ENCODE measurements around the gene SNX19.
"Not testable (repeated sequence)": the region's sequence is repeated elsewhere in the genome, so short reads cannot be mapped to it uniquely, and the experiment has no call there.

SNX19 gene, protein sequence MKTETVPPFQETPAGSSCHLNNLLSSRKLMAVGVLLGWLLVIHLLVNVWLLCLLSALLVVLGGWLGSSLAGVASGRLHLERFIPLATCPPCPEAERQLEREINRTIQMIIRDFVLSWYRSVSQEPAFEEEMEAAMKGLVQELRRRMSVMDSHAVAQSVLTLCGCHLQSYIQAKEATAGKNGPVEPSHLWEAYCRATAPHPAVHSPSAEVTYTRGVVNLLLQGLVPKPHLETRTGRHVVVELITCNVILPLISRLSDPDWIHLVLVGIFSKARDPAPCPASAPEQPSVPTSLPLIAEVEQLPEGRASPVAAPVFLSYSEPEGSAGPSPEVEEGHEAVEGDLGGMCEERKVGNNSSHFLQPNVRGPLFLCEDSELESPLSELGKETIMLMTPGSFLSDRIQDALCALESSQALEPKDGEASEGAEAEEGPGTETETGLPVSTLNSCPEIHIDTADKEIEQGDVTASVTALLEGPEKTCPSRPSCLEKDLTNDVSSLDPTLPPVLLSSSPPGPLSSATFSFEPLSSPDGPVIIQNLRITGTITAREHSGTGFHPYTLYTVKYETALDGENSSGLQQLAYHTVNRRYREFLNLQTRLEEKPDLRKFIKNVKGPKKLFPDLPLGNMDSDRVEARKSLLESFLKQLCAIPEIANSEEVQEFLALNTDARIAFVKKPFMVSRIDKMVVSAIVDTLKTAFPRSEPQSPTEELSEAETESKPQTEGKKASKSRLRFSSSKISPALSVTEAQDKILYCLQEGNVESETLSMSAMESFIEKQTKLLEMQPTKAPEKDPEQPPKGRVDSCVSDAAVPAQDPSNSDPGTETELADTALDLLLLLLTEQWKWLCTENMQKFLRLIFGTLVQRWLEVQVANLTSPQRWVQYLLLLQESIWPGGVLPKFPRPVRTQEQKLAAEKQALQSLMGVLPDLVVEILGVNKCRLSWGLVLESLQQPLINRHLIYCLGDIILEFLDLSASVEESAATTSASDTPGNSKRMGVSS

DNA sequence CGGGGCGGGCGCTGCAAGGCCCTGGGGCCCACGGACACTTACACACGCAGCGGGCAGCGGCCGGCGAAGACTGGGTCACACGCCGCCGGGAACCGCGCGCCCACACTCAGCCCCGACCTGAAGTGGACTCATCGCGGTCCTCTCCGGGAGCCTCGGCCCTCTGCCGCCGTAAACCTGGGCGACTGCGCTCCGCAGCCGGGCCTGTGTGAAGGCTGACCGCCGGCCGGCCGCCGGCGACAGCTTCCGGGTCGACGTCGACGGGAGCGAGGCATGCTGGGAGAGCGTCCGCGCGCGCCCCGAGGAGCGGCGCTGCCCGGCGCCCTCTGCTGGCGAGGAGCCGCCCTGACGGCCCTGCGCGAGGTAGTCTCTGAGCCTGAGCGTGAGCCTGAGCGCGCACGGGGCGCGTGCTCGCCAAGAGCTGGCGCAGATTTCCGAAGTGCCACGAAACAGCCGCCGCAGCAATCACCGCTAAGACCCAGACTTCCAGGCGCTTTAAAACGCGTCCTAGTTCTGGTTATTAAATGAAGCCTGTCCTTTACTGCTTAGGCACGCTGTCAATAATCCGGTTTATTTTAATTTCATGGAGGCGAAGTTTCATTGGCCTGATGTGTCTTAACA lies at the start of gene SNX19:
Gene SNX19, minus strand, starts transcription at position 242 of the 618 bp plus-strand sequence. CDS start 540 bp downstream, outside the sequence.
- DNase-seq (ENCODE audit: low read depth): peak; percentile 89

DNA sequence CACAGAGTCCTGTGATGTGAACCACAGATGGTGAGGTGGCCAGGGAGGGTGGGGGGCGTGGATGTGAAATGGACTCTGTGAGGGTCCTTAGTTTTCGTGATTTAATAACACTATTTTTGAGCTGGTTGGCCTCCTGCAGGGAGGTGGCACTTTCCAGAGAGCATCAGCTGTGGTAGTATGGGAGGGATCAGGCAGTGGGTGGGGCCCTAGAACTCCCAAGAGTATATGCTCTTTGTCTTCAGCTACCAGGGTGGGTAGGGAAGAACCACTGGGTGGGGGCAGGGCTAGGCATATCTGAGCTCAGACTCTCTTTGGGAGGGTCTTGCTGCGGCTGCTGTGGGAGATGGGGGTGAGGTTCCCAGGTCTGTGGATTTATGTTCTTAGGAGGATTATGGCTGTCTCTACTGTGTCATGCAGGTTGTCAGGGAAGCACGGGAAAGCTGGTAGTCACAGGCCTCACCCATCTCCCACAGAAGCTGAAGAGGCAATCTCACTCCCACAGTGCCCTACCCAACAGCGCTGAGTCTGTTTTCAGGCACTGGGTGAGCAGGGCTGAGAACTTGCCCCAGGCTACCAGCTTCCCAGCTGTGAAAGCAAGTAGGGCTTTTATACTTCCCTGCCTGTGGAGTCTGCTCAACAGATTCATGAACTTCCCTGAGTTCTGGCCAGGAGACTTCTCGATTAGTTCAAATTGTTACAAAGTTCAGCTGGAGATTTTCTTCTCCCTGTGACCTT lies 47.9 kb upstream of the SNX19 start:
- no peak for DNase-seq (ENCODE audit: low read depth)

DNA sequence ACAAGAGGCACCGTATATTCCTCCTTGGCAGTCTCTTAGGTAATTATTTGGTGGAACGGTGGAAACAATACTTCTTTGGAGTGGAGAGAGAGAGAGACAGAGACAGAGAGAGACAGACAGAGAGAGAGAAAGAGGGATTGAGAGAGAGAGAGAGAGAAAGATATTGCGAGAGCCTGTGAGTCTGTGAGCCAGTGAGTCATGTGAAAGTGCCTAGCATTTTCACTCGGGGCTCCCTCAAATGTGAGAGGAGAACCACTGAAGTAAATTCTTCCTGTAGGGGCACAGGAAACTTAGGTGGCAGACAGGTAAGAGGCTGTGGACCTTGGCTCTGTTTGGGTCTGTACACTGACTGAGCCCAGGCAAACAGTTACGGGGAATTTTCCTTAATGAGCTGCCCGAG lies 31.6 kb upstream of the SNX19 start:
- no peak for DNase-seq (ENCODE audit: low read depth)

DNA sequence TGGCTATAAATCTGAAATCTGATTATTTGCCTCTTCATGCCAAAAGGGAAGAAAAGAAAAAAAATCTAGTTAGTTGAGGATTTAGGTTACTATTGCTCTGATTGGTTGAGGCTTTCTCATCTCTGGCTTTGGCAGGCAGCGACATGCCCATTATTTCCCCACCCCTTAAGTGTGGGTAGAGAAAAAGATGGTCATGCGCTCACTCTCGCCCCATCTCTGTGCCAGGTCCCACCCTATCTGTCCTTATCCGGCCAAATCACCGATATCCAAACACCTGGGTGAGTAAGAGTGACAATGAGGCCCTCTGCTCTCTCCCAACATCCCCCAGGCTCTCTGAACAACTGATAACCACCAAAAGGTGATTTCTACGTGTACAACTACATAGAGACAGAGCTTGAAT lies 31.2 kb upstream of the SNX19 start:
- DNase-seq (ENCODE audit: low read depth): peak; percentile 7

DNA sequence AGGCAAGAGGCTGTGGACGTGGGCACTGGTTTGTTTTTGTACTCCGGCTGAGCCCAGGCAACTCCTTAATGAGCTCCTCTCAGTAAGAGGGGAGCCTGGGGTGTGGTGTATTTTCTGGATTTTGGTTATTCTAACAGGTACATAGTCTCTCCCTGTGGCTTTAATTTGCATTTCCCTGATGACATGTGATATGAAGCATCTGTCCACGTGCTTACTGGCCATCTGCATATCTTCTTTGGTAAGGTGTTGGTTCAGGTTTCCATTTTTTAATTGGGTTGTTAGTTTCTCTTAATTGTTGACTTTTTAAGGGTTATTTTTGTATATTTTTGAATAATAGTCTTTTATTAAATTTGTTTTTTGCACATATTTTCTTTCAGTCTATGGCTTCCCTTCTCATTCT lies 30.8 kb upstream of the SNX19 start:
- no peak for DNase-seq (ENCODE audit: low read depth)

DNA sequence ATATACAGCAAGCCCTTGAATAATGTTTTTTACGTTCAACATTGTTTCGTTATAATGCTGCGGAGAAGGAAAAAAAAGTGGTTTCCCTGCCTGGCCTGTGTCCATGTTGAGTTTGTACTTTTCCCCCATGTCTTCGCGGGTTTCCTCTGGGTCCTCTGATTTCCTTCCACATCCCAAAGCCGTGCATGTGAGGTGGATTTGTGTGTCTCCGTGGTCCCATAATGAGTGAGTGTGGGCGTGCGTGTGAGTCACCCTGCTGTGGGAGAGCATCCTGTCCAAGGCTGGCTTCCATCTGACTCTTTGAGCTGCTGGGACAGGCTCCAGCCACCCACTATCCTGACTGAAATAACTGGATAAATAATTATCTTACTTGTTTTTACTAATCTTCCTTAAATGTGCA lies 29.6 kb upstream of the SNX19 start:
- DNase-seq (ENCODE audit: low read depth): peak; percentile 68

DNA sequence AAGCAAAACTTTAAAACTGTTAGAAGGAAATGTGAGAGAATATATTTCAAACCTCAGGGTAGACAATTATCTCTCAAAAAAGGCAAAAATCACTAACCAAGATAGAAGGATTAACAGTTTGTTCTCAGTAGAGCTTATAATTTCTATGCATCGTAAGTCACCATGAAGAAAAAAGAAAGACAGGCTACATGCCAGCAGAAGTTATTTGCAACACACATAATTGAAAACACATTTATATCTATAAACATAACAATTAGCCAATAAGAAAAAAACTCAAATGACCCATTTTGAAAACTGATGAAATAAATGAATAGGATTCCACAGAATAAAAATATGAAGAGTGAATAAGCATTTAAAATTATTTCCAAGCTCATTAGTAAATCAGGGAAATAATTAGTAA lies 24.4 kb upstream of the SNX19 start:
- DNase-seq (ENCODE audit: low read depth): peak; percentile 84

DNA sequence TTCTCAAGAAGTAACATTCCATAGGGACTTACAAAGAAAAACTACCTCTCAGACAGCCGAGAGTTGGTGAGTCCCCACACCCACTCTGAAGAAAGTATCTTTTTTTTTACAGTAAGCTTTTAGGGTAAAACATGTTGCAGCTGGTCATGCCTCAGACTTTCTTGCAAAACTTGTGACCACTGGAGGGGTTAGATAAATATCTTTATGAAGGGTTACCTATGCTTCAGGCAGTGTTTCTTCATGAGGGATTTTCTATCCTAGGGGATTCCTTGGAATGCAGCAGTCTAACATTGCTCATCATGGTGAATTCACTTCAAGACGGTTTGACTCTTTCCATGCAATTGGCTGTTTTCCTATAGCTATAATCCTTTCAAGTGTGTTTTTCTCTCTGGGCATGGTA lies 20.8 kb upstream of the SNX19 start:
- no peak for DNase-seq (ENCODE audit: low read depth)

DNA sequence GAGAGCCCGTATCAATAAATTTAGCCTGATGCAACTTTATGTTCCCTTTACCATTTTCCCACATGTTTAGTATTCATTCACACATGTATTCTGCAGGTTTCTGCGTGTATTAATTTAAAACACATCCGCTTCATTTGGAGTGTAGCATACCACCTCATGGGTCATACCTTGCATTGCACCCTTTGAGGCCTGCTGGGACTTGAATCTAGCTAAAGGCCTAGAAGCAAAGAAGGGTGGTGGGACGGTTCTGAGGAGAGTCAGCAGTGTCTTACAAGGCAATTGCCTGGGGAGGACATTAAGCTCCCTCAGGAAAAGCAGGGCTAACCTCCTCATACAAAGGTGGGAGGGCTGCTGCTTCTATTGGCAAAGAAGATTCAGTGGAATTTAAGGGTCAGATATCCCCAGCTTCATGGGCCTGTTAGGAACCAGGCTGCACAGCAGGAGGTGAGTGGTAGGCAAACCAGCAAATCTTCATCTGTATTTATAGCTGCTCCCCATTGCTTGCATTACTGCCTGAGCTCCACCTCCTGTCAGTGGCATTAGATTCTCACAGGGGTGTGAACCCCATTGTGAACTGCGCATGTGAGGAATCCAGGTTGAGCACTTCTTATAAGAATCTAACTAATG lies 15.9 kb upstream of the SNX19 start:
- DNase-seq (ENCODE audit: low read depth): no peak

DNA sequence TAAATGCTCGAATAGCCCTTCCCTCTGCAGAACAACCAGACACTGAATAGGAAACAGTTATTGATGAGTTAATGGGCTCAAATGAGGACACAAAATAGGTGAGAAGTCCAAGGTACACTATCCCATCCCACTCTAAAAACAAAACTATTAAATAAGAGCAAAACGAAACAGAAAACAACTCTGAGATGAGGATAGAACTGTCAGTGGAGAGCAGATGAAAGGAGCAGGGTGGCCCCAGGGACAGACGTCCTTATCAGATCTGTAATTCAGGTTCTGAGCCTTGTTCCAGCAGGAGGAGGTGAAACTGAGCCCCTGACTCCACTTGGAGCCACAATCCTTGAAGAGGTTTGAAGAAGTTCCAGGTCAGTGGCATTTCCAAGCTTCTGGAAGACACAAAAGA lies 8.5 kb upstream of the SNX19 start:
- DNase-seq (ENCODE audit: low read depth): no peak

DNA sequence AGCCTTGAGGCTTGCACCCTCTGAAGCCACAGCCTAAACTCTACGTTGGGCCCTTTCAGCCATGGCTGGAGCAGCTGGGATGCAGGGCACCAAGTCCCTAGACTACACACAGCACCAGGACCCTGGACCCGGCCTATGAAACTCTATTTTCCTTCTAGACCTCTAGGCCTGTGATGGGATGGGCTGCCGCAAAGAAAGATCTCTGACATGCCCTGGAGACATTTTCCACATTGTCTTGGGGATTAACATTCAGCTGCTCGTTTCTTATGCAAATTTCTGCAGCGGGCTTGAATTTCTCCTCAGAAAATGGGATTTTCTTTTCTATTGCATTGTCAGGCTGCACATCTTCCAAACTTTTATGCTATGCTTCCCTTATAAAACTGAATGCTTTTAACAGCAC lies 4.3 kb upstream of the SNX19 start:
- not testable (repeated sequence) for DNase-seq (ENCODE audit: low read depth)

DNA sequence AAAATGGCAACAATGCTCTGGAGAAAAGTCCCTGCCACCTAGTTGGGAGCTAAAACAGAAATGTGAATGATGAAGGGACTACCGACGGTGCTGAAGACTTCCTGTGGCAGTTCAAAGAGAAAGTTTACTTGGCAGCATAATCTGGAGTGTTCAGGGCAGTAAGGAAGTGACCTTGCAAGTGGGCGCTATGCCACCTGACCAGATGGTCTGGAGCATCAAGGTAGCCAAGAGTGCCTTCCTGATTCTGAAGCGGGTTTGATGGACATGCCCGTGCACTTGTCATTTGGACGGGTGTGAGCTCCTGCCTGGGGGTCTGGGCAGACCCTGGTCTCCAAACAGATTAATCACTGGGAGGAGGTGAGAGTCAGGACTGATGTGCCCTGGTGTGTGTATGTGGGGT lies 1.8 kb upstream of the SNX19 start:
- DNase-seq (ENCODE audit: low read depth): no peak

DNA sequence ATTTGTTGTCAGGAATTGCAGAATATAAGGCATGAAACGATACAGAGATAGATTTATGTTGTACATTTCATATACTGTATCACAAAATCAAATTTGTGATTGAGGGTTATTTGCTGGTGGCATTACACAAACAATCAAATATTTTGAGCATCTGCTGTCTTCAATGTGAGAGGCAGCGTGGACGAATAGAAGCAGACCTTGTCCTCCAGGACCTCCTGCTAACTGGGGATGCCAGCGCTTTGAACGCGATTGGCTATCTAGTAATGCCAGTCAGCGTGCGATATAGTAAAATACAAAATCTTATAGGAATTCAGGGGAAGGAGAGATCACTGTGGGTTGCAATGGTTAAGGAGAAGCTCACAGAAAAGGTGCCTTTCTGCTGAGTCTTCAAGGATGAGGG lies 631 bp upstream of the SNX19 start:
- DNase-seq (ENCODE audit: low read depth): no peak

DNA sequence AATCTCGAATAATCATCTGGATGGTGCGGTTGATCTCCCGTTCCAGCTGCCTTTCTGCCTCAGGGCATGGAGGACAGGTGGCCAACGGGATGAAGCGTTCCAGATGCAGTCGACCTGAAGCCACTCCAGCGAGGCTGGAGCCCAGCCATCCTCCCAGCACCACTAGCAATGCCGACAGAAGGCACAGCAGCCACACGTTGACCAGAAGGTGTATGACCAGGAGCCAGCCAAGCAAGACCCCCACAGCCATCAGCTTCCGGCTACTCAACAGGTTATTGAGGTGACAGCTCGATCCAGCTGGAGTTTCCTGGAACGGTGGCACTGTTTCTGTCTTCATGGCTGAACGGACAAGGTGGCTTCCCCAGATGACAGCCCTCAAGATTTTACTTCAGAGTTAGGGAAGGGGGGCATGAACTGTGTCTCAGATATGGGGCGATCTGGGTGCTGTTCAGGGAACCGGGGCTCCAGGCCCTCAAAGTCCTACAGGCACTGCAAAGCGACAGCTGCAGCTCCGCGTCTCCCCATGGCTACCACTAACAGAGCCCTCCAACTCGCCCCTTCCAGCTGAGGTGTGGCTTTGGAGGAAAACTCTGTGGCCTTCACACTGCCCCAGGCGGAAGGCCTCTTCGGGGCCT lies 559 bp downstream of the SNX19 start:
- no peak for DNase-seq (ENCODE audit: low read depth)

DNA sequence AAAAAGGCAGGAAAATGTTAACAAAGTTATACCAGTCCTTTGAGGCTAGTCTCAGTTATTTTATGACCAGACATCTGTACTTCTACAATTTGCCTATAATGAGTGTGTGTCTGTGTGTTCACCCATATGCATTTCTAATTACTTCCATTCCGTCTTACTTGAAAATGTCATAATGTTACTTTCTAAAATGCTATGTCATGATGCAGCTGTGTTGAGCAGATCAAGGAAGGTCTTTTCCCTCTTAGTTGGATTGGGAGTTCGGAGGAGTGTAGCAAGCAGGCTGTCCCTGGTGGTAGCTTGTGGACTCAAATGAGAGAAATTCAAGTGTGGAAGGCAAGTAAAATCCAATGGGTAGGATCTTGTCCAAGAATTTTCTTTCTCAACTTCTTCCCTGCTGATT lies 3.0 kb downstream of the SNX19 start:
- no peak for DNase-seq (ENCODE audit: low read depth)

DNA sequence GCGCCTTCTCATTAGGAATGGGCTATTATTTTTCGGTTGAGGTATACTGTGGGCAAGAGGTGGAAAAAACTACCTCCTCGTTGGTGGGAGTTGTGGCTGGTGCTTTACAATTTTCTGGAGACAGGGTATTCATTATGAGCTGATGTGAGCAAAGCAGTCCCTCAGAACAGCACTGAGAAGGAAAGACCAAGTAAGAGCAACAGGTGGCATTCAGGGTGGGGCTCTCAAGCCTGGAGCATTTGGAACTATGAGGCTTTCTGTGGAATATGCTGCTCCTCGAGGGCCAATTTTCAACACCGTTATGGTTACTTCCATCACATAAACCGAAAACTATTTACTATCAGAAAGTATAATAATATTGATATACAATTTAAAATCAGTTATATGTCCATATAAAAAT lies 3.7 kb downstream of the SNX19 start:
- DNase-seq (ENCODE audit: low read depth): no peak

DNA sequence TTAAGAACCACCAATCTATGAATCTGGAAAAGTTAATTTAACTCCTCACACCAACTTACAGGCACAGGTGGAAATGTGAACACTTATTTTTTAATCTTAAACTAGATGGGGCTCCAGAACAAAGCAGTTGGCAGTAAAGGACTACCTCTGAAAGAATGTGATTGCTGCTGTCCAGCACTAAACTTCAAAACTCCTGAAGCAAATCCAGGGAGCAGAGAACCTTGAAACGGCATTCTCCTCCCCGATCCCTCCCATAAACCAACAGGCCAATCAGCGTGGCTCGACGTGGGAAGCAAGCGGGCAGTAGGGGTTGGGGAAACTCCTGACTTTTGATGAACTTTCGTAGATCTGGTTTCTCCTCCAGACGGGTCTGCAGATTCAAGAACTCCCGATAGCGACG lies 5.0 kb downstream of the SNX19 start:
- no peak for DNase-seq (ENCODE audit: low read depth)

DNA sequence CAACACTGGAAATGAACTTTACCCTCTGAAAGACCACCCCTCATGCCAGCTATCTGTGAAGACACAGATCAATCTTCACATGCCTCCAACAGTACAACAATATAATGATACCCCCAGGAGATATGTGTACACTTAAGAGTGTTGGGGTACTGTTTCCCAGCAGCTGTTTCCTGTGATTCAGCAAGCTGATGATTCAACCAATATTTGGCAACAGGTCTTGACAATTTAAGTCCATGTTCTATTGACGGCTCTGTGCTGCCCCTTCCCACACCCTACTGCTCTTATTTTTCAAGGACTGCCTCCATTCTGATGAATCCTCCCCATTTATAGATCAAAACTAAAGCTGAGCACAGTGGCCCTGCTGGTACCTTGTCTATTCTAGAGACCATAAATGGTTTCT lies 6.6 kb downstream of the SNX19 start:
- DNase-seq (ENCODE audit: low read depth): peak; percentile 39

DNA sequence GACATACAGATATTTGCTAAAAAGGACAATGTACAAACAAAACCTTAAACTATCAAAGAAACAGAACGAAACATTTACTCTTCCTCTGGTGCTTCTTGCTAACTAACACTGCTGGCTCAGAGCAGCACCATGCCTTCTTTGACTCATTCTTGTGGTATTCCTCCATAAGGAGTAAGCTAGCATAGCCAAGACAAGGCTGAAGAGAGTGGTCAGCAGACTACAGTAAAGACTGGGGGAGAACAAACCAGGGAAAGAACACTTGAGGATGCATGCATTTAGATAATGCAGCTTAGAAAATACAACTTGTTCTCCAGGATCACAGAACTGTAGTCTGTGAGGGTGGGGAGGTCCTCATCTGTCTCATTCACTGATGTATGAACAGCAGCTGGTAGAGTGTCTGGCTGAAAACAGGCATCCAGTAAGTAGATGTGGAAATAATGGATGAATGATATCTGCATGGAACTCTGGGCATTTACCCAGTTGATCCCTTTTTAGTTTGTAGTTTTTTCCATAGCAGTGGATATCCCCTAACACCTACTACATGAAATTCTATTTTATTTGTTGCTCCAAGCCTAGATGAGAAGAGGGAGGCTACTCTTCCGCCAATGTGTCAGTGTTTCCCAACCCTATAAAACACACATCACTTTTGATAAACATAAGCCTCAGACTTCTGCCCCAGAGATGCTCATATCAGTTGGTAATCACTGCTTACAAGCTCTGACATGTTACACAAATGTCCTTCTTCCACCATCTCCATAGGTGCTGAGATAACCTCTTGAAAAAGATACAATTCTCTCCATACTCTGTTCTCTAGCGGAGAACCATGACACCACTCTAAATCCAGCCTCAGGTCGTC lies 7.3 kb downstream of the SNX19 start:
- DNase-seq (ENCODE audit: low read depth): peak; percentile 54

DNA sequence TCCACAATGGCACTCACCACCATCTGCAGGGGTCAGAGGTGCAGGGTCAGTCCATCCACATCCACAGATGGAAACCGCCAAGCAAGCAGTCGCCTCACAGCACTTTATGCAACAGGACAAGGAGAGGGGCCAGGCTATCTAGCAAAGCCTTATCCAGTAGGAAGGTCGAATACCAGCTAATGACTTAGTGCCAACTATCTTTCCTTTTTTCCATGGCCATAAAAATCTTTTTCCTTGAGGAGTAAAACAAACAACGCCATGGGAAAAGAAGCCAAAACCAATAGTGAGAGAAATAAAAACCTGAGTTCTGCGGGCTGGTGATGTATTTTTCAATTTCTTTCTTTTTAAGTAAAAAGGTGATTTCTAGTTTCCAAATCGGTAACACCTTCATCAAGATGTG lies 8.2 kb downstream of the SNX19 start:
- no peak for DNase-seq (ENCODE audit: low read depth)
